Stimulated activated naive CD4-positive, alpha-beta T cell (primary cell): ENCODE measurements around the gene KIAA0753.
"Not testable (repeated sequence)": the region's sequence is repeated elsewhere in the genome, so short reads cannot be mapped to it uniquely, and the experiment has no call there.

ENCODE experiments used
- DNase-seq, 6 experiments: peaks; one replicate each; lab custom pipeline; 2025; lab: John Stamatoyannopoulos, UW

KIAA0753 gene

GRCh38 chr17:6668727-6669425 lies 28.4 kb upstream of the KIAA0753 start:
- no peak for DNase-seq

- DNase-seq = no peak
Measured at GRCh38 chr17:6668219-6668618, 27.7 kb upstream of the KIAA0753 start.

DNA sequence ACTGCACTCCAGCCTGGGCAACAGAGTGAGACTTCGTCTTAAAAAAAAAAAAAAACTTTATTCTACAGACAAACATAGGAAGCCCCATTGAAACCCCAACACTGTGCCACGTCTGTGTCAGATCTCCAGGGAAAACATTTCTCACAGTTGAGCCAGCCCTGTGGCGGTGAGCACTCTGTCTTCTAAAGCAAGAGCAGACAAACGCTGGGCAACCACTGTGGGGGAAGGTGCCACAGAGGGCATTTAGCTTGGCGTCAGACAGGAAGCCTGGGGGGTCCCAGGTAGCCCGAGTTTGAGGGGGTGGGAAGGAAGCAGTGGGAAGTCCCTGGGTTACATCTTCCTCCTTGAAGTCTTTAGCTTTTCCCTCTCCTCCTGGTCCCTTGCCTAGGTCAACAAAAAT lies 27.0 kb upstream of the KIAA0753 start:
- no peak for DNase-seq

GRCh38 chr17:6666557-6666956 lies 26.0 kb upstream of the KIAA0753 start:
- no peak for DNase-seq

DNA sequence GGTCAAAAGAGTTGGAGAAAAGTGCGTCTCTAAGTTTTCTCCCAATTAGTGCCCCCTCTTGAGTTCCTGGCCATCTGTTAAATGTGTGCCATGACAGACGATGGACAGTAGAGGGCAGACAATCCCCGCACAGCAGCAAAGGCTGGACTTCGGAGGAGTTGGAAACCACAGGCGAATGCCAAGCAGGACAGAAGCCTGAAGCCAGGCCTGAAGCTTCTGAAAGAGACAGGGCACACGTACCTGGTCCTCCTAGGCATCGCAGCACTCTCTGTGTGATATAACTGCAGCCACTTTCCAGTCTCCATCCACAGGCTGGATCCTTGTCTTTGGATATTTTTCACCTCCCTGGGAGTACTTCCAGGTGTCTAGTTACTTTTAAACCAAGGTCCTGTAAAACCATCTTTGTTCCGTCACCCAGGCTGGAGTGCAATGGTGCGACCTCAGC lies 25.6 kb upstream of the KIAA0753 start:
- DNase-seq = peak in 3 of 6 experiments; percentile 5 to 24 (median 24)

DNA sequence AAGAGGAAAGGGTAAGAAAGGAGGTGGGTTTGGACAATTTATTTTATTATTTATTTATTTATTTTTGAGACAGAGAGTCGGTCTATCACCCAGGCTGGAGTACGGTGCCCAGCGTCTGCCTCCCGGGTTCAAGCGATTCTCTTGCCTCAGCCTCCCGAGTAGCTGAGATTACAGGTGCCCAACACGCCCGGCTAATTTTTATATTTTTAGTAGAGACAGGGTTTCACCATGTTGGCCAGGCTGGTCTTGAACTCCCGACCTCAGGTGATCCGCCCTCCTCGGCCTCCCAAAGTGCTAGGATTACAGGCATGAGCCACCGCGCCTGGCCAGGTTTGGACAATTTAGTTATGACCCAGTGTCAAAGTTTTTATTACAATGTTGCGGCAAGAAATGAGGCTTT lies 22.7 kb upstream of the KIAA0753 start:
- DNase-seq = not testable (repeated sequence)

GRCh38 chr17:6661464-6661848 lies 20.9 kb upstream of the KIAA0753 start:
- DNase-seq = no peak

DNA sequence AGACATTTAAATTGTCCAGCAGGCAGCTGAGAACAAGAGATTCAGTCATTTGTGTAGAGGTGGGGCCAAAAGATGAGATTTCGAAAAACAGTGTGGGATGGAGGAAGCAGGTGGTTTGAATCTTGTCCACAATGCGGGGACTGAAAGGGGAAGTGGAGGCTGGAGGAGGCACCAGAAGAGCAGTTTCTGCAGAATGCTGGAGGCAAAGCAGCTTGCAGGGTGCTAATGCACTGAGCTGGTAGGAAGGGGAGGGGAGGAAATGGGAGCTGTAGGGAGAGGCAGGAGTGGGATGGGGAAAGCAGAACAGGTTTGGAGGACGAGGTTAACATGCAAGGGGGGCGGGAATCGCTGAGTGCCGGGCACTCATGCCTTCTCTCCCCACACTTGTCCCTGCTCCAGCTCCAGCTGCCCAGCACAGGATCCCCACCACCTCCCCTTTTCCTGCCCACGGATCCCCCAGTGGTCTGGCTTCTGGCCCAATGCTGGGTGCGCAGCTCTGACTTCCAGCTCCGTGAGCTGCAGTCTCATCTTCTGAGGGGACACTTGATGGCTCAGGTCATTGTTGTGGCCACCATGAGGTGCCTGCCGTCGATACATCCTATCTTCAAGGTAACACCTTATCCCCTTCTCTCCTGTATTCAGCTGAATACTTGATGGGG lies 20.4 kb upstream of the KIAA0753 start:
- no peak for DNase-seq

- DNase-seq = no peak
Measured at GRCh38 chr17:6660101-6660500, 19.6 kb upstream of the KIAA0753 start.

GRCh38 chr17:6658411-6658810 lies 17.9 kb upstream of the KIAA0753 start:
- not testable (repeated sequence) for DNase-seq

DNA sequence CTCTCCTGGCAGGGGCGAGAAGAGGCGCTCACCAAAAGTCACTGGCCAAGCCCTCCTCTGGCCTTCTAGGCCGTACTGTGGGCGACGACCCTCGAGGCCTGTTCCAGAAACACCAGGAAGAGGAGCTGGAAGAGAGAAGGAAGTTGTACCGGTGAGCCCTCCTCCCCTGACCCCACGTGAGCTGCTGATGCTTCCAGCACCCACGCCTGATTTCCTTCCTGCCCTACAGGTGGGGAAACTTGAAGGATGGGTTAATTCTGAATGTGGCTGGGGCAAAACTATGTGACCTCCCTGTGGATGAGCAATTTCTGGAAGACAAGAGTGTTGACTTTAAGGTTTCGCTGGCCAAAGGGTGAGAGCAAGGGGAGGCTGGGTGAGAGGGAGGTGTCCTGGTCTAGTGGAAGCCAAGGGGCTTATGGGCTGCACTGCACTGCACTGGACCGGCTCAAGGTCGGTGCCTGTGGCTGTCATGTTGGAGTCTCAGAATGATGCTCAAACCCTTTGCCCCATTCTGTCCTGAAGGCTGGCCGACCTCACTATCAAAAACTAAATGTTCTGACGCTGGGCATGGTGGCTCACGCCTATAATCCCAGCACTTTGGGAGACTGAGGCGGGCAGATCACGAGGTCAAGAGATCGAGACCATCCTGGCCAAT lies 17.2 kb upstream of the KIAA0753 start:
- no peak for DNase-seq

DNA sequence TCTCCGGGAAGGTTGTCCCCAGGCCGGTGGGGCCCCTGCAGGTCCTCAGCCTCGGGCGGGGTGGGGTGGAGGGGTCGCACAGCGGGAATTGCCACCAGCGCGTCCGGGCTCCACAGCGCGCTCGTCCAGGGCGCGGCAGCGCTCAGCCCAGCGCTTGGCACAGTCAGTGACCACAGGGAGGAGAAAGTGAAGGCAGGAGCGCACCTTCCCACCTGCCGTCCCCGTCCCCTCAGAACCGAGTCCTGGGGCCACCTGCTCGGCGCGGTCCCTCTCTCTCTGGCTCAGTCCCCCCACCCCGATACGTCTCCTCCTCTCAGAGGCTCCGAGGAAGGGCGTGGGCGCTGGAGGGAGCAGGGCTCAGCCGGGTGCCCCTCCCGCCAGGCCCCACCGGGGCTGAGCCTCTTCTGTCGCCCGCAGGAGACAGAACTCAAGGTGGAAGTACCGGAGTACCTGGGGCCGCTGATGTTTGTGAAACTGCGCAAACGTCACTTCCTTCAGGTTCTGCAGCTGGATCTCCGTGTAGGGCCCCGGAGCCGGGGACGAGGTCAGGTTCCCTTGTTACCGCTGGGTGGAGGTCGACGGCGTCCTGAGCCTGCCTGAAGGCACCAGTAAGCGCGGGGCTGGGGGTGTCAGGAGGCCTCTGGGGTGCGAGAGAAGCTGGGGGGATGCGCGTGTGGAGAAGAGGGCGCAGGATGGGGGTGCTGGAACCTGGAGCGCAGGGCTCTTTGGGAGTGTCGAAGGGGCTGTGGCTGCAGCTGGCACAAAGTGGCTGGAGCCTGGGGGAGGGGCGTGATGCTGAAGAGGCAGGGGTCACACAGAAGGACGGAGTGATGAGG lies 16.5 kb upstream of the KIAA0753 start:
- DNase-seq = peak; percentile 34 to 77 (median 52)

- DNase-seq = not testable (repeated sequence)
Measured at GRCh38 chr17:6655732-6656361, 15.3 kb upstream of the KIAA0753 start.

GRCh38 chr17:6654841-6655731 lies 14.6 kb upstream of the KIAA0753 start:
- no peak for DNase-seq

- peak in 5 of 6 experiments; percentile 32 to 56 (median 44) for DNase-seq
Measured at GRCh38 chr17:6651919-6652452, 11.5 kb upstream of the KIAA0753 start.

DNA sequence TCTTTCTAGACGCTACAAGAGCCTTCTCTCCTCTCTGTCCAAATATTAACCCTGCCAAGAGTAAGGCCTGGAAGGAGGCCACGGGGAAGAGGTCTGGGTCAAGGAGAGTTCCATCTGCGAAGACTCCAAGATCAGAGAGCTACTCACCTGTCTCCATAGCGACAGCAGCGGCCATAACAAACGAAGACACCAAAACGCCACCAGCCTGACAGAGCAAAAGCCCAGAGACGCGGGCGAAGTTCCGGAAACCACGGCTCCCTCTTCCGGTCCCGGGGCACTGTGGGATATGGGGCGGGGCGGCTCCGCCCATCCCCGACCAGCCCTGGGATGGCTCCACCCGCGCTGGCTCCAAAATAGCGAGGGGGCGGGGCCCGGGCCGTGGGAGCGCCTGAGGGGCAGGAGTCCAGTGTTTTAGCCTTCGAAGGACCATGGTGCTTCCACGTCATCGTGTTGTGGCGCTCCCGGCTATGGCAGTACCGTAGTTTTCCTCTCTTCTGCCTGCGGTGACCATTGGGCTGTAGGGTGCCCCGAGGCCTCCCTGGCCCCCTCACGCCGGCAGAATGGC lies 10.9 kb upstream of the KIAA0753 start, which contains the start of the genes C17orf100 and MED31:
Gene C17orf100 (plus strand): TSS at position 409 of the 565 bp plus-strand sequence. CDS start 152 bp downstream, at position 561.
Gene MED31 (minus strand): TSS at position 252 of the 565 bp plus-strand sequence. CDS start 77 bp downstream, at position 175.
- peak; percentile 89 to 92 (median 90) for DNase-seq

- no peak for DNase-seq
Measured at GRCh38 chr17:6648181-6648580, 7.7 kb upstream of the KIAA0753 start.

- no peak for DNase-seq
Measured at GRCh38 chr17:6643451-6644125, 3.1 kb upstream of the KIAA0753 start.

GRCh38 chr17:6642592-6642991 lies 2.1 kb upstream of the KIAA0753 start:
- DNase-seq = no peak
